LoVo (cell line): ENCODE results near the gene SERINC3.

Source experiments
- DNase-seq: peaks from one replicate; pipeline ENCODE4 v3.0.0-alpha.2; 2016; ENCODE audit warnings: low spot score

Gene SERINC3

GRCh38 chr20:44532259-44532980 lies 10.6 kb upstream of the SERINC3 start:
- DNase-seq: no peak

- no peak for DNase-seq
Observed at GRCh38 chr20:44528309-44528708, 6.4 kb upstream of the SERINC3 start.

- DNase-seq: no peak
Observed at GRCh38 chr20:44527716-44528199, 5.9 kb upstream of the SERINC3 start.

DNA sequence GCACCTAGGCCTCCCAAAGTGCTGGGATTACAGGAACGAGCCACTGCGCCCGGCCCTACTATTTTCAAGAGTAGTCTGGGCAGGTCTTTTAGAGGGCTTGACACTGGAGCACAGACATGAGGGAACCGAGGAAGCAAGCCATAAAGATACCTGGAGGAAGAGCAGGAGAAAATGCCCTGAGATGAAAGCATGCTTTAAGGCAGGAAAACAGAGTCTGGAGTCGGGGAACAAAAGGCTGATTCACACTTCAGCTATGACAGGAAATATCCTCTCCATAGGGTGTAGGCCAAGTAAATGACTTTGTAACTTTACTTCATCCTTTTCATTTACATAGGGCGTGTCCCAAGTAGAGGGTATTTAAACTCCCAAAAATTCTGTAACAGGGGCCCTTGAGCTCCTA lies 4.3 kb upstream of the SERINC3 start:
- peak; percentile 25 for DNase-seq

GRCh38 chr20:44523746-44524145 lies 1.9 kb upstream of the SERINC3 start:
- DNase-seq: no peak

GRCh38 chr20:44522841-44523240 lies 971 bp upstream of the SERINC3 start:
- no peak for DNase-seq

DNA sequence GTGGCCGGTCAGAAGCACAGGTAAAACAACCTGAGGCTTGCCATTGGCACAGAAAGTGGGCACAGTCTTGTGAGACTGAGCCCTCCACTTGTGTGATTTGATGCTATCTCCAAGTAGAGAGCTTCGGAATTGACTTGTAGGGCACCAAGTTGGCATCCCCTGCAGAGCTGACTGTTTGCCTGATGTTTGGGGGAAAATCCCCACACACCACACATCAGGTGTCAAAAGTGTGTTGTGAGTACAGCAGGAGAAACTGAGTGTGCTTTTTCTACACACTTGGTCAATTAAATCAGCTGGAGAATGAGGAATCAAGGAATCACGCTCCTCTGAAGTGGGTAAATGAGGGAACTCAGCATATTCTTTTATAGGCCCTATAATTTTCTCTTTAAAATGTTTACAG lies 989 bp downstream of the SERINC3 start:
- DNase-seq: no peak

DNA sequence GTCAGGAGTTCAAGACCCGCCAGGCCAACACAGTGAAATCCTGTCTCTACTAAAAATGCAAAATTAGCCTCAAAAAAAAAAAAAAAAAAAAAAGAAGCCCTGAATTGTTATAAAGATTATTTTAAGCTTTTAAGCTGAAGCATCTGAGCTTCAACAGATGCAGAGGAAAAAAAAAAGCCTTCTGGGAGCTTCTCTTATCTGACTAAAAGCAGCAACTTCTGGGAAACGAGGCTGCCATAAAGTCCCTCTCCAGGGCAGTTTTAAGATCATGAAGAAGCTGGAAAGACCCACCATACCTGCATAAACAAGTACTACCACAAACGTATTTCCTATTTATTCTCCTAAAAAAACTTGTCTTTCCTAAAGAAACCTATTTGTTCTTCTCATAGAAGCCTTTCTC lies 3.6 kb downstream of the SERINC3 start:
- DNase-seq: no peak

DNA sequence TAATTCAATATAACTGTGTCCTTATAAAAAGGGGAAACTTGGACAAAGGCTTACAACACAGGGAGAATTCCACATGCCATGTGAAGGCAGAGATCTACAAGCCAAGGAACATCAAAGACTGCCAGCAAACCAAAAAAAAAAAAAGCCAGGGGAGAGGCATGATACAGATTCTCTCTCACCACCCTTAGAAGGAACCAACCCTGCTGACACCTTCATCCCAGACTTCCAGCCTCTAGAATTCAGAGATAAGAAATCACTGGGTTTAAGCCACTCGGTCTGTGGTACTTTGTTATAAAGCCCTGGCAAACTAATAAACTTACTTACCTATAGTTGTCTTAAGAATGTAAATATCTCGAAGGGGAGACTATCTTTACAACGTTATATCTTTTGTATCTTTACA lies 4.4 kb downstream of the SERINC3 start:
- no peak for DNase-seq

DNA sequence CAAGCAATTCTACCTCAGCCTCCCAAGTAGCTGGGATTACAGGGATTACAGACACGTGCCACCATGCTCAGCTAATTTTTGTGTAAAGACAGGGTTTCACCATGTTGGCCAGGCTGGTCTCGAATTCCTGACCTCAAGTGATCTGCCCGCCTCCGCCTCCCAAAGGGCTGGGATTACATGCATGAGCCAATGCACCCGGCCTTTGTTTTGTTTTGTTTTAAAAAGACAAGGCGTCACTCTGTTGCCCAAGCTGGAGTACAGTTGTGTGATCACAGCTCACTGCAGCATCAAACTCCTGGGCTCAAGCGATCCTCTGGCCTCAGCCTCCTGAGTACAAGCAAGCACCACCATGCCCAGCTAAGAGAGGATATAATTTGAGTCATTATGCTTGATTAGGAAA lies 5.4 kb downstream of the SERINC3 start:
- no peak for DNase-seq

DNA sequence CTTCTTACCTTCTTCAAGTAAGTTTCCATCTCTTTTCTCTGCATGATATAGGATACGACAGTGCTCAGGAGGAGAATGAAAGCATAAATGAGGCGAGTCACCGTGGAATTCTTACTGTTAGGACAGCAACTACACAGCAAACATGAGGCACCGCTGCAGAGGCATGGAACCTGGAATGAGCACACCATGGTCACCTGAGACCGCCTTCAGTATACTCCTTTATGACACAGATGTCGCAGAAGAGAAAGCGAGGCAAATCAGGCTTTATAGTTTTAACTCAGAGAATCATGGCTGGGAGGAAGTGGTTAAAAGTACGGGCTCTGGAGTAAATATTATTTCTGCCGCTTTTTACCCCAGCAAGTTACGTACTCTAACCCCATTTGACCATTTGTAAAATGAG lies 8.0 kb downstream of the SERINC3 start:
- DNase-seq: no peak

- no peak for DNase-seq
Observed at GRCh38 chr20:44509762-44510161, 12.1 kb downstream of the SERINC3 start.

DNA sequence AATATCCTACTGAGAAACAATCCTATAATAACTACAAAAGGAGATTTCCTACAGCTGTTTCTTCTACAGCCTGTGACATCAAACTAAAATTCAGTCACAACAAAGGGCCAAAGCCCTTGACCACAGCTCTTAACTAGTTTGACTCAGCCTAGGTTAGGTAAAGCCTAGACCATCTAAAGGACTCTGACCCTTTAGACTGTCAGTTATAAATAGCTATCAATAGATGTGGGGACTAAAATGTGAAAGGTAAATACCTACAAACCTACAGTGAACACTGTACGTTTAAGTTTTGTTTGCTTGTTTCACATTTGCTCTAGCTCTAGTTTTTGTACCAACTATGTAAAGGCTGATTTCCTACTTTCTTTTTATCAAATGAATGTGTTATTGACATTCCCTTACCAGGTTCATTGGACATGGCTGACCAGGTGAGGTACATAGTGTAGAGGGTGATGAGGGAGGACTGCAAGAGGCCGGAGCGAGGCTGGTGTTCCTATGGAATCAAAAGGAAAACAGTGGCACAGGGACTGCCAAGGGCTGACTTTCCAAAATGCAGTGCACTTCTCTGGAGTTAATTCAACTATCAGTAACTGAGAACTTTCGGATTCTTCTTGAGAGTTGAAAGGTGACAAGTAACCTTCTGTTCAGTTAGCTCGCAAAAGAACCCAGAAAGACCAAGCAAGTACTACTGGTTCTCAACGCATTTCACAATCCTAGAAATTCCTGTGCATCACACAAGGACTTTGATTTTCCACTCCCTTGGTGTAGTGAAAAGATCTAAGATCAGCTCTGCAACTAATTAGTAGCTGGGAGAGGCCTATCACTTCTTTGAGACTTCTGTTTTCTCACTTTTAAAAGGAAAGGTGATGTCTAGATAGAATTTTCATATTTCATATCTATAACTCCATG lies 17.2 kb downstream of the SERINC3 start:
- no peak for DNase-seq

DNA sequence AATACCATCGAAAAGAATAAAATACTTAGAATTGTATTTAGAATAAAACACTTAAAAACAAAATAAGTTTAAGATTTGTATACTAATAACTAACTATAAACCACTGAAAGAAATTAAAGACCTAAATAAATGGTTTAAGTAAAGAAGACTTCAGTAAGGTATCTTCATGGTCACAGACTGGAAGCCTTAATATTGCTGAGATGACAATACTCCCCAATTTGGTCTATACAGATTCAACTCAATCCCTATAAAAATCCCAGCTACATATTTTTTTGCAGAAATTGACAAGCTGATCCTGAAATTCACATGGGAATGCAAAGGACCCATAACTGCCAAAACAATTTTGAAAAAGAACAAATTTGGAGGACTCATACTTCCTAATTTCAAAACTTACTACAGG lies 18.9 kb downstream of the SERINC3 start:
- DNase-seq: no peak

GRCh38 chr20:44501448-44501847 lies 20.4 kb downstream of the SERINC3 start:
- no peak for DNase-seq

- no peak for DNase-seq
Observed at GRCh38 chr20:44500221-44500620, 21.6 kb downstream of the SERINC3 start.

GRCh38 chr20:44497761-44498160 lies 24.1 kb downstream of the SERINC3 start:
- no peak for DNase-seq

DNA sequence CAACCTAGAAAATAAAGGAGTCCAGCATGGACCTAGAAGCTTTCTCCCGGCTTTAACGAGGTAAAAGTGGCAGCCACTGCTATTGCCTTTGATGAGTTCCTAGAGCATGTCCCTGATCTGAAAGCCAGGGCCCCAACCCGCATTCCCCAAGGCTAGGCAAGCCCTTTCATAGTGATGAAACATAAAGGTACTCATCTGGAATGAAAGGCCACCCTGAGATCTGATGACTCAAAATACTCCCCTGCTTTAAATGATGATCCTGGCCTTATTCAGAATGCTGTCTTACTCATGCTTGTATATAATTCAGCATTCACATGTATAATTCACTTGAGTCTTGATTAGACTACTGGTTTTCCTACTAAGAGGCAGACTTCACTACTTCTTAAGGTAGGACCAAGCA lies 24.9 kb downstream of the SERINC3 start:
- no peak for DNase-seq

- peak; percentile 33 for DNase-seq
Observed at GRCh38 chr20:44495802-44496481, 25.9 kb downstream of the SERINC3 start.

DNA sequence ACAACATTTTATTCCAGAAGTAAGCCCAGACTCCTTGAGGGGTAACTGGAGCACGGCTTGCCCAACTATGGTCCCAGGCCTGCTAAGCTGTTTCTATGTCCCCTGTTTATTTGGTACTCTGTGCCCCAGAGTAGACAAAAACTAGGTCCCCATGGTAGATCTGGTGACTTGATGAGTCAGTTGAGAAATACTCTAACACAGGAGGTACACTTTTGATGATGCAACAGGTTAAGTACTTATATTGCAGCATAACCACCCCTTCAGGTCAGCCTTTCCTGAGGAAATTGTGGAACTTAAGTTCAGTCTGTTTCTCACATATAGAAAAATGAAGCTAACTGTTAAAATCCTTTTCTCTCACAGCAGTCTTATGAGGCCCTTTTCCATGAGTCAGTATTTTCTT lies 26.6 kb downstream of the SERINC3 start:
- no peak for DNase-seq

GRCh38 chr20:44494681-44495080 lies 27.2 kb downstream of the SERINC3 start:
- no peak for DNase-seq

- DNase-seq: no peak
Observed at GRCh38 chr20:44494266-44494665, 27.6 kb downstream of the SERINC3 start.
